ENCODE results near the gene EYS. TPM values are rescaled to one million over a fixed set of nuclear protein-coding genes. Genes with fewer than 3 reads are reported as not detected.

Gene EYS
- total RNA-seq, 1 experiment from 2014 or later, result not detected

- H4K5ac ChIP-seq (ENCODE audit: insufficient read length, low read depth, low read length), result no peak overlapping the region
- H3K4me1 ChIP-seq (ENCODE audit: insufficient read depth, low read length), result no peaks in the 10 kb centered on the region
- H3K27me3 ChIP-seq (ENCODE audit: insufficient read depth, low read length), result no peaks in the 10 kb centered on the region
- H3K14ac ChIP-seq (ENCODE audit: insufficient read depth, low read length), result no peak overlapping the region
- no peaks in the 10 kb centered on the region for H3K27me3 Mint-ChIP-seq (ENCODE audit: low read depth)
- H2BK15ac ChIP-seq (ENCODE audit: low read depth, low read length), result no peak overlapping the region
- H3K79me2 ChIP-seq (ENCODE audit: insufficient read depth, low read length), result no peaks in the 10 kb centered on the region
- H3K9me3 ChIP-seq (ENCODE audit: control insufficient read depth, low read depth, low read length), result no peaks in the 10 kb centered on the region
- no peak overlapping the region for H3K56ac ChIP-seq (ENCODE audit: insufficient read length, low read depth, low read length)
- no peak overlapping the region for H3K27ac ChIP-seq (ENCODE audit: insufficient read length, low read depth, low read length)
- no CpG with 5 or more reads among the region's 2 CpGs for WGBS (ENCODE audit: extremely low coverage, insufficient read length, low lambda C conversion rate)
- no peak overlapping the region for H3K4me3 Mint-ChIP-seq
- no peaks in the 10 kb centered on the region for H4K20me1 ChIP-seq (ENCODE audit: control insufficient read depth, insufficient read depth, insufficient read length)
- no peak overlapping the region for H3T11ph ChIP-seq (ENCODE audit: low read length)
- no peak overlapping the region for H3K4me2 ChIP-seq (ENCODE audit: insufficient read depth, insufficient read length, low read length)
- no peak overlapping the region for H4K8ac ChIP-seq (replicated peaks; ENCODE audit: insufficient read length, low read depth, low read length)
- TF ChIP-seq, protein P1, sequence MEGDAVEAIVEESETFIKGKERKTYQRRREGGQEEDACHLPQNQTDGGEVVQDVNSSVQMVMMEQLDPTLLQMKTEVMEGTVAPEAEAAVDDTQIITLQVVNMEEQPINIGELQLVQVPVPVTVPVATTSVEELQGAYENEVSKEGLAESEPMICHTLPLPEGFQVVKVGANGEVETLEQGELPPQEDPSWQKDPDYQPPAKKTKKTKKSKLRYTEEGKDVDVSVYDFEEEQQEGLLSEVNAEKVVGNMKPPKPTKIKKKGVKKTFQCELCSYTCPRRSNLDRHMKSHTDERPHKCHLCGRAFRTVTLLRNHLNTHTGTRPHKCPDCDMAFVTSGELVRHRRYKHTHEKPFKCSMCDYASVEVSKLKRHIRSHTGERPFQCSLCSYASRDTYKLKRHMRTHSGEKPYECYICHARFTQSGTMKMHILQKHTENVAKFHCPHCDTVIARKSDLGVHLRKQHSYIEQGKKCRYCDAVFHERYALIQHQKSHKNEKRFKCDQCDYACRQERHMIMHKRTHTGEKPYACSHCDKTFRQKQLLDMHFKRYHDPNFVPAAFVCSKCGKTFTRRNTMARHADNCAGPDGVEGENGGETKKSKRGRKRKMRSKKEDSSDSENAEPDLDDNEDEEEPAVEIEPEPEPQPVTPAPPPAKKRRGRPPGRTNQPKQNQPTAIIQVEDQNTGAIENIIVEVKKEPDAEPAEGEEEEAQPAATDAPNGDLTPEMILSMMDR (conservative IDR thresholded peaks at IDR 0.05), result no peak
- no peak overlapping the region for H3K27ac Mint-ChIP-seq
- no peak overlapping the region for H2BK12ac ChIP-seq (ENCODE audit: insufficient read length, low read depth, low read length)
- no peak overlapping the region for H3K18ac ChIP-seq (ENCODE audit: insufficient read length, low read depth, low read length)
- H2AFZ ChIP-seq (ENCODE audit: low read length), result no peak overlapping the region
- H2BK20ac ChIP-seq (ENCODE audit: low read depth, low read length, poor library complexity, severe bottlenecking), result no peak overlapping the region
- no peak for DNase-seq
- H3K23me2 ChIP-seq (ENCODE audit: insufficient read length, low read depth, low read length, poor library complexity, severe bottlenecking), result no peaks in the 10 kb centered on the region
- no peaks in the 10 kb centered on the region for H3K36me3 Mint-ChIP-seq (ENCODE audit: insufficient read depth in 1 of 3, low read depth in 3 of 3)
- H3K23ac ChIP-seq (ENCODE audit: insufficient read length, low read depth, low read length), result no peak overlapping the region
- no peak overlapping the region for H2BK120ac ChIP-seq (ENCODE audit: low read depth, low read length, poor library complexity, severe bottlenecking)
- H3K9me3 Mint-ChIP-seq, result no peaks in the 10 kb centered on the region
- H3K9ac ChIP-seq (ENCODE audit: extremely low read depth, insufficient read length, low read length), result no peak overlapping the region
- H3K4ac ChIP-seq (ENCODE audit: low read depth, low read length), result no peak overlapping the region
- H2AK5ac ChIP-seq (ENCODE audit: insufficient read length, low read length), result no peak overlapping the region
- H2BK5ac ChIP-seq (ENCODE audit: insufficient read length, low read length), result no peak overlapping the region
- H4K91ac ChIP-seq (ENCODE audit: insufficient read length, low read depth, low read length), result no peak overlapping the region
- H3K4me1 Mint-ChIP-seq, result no peaks in the 10 kb centered on the region; a peak in 1 of 4 replicates
- no peaks in the 10 kb centered on the region for H3K79me1 ChIP-seq (ENCODE audit: insufficient read depth, low read depth, low read length, poor library complexity, severe bottlenecking)
Observed at GRCh38 chr6:64786736-64787135, 920.3 kb downstream of the EYS start.
